IPS-11a (cell line): ENCODE results near the gene GUCA1A.

Source experiments
- H3K4me3 ChIP-seq: one replicate; pipeline ENCODE4 v1.5.1; 2013; ENCODE audit warnings: low read depth, low read length, control low read depth

Gene GUCA1A

DNA sequence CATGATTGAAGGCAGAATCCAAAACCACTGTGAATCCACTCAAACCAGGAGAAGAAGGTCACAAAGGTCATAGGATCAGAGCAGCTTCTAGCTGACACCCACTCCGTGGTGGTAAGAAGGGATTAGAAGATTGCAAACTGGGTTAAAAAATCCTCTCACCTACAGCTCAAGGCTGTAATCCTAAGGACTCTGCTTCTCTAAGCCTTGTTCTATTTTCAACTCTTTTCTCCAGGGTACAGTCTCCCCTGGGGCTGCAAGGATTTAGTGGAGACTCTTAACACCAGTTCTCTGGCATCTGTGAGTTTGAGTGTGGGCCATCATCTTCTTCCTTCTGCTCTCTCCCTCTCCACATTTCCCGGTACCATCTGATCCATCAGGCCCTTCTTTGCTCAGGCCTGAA is at the start of gene GUCA1A:
GUCA1A (plus strand) TSS at position 264 of the 400 bp plus-strand sequence. CDS start 250 bp downstream, outside the sequence.
- H3K4me3 ChIP-seq: no peak within 1 kb of the TSS

DNA sequence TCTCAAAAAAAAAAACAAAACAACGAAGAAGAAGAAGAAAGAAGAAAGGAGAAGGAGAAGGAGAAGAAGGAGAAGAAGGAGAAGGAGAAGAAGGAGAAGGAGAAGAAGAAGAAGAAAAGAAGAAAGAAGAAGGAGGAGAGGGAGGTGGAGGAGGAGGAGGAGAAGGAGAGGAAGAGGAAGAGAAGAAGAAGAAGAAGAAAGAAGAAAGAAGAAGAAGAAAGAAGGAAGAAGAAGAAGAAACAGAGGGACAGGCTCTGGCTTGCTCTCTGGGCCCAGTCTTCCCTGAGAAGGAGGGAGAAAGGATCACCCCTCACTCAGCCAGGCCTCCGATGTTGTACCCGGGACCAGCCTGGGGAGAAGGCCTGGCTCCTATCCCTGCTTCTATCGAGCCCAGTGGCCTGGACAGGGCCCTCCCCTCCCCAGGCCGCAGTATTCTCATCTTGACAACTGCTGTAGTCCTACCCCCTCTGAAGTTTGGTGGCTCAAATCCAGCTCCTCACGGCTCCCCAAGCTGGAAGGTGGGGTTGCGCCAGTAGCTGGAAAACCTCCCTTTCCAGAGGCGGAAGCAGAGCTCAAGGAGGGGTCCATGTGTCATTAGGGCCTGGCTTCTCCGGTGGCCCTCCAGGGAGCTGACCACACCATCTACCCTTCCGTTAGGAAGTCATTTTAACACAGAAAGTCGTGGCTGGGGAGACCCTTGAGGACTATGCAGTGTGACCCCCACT is 49.6 kb upstream of the GUCA1A start:
- no peak overlapping the region for H3K4me3 ChIP-seq

DNA sequence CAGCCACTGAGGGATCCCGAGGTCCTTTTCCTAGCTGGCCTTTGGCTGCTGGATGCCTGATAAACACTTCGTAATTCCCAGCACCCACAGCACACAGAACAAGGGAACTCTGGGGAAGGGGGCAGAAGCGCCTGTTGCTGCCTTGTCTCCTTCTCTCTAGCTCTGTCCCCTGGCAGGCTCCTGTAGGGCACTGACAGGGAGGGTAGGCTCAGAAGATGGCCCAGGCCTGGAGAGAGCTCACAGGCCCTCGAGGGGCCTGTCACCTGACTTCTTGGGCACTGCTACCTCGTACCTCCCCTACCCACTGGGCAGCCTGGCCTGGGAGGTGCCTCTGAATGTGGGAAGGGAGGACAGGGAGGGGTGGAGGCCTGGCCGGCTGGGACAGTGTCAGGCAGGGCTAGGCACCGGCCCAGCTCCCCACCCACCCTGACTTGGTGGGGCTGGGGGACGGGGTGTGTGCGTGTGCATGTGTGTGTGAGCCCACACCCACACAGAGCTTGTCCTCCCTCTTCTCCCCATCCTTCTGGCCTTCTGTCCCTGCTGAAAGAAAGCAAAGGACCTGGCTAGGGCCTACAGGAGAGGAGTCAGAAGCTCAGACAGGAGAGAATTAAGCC is 48.8 kb upstream of the GUCA1A start:
- no peak overlapping the region for H3K4me3 ChIP-seq

DNA sequence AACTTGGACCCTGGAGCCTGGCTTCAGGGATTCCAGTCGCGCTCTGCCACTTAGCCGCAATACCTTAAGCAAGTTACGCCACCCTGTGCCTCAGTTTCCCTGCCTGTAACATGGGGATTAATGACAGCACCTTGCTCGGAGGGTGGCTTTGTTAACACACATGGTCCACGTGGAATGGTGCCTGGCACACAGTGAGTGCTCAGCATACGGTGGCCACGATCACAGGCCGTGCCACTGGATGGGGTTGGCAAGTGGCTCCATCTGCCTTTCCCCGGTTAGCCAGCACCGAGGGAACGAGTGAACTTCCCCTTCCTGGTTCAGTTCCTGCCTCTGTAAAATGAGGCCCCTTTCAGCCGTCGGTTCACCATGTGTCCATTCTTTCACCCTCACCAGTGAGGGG is 47.9 kb upstream of the GUCA1A start:
- H3K4me3 ChIP-seq: no peak overlapping the region

DNA sequence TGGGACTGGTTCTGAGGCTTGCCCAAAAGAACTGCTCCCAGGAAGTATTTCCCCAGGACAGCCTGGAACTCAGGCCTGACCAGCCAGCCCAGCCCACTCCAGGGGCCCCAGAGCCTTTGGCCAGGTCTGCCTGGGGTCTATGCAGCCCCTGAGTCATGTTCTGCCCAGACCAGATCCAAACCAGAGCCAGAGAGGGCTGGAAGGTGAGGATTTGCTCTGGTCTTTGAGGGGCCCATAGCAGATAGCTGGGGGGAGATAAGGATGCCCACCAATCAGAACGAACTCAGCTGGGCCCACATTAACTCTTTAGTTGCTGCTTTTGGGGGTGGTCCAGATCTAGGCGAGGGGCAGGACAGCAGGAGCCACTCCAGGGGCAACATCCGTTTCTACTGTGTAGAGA is 47.5 kb upstream of the GUCA1A start:
- no peak overlapping the region for H3K4me3 ChIP-seq

DNA sequence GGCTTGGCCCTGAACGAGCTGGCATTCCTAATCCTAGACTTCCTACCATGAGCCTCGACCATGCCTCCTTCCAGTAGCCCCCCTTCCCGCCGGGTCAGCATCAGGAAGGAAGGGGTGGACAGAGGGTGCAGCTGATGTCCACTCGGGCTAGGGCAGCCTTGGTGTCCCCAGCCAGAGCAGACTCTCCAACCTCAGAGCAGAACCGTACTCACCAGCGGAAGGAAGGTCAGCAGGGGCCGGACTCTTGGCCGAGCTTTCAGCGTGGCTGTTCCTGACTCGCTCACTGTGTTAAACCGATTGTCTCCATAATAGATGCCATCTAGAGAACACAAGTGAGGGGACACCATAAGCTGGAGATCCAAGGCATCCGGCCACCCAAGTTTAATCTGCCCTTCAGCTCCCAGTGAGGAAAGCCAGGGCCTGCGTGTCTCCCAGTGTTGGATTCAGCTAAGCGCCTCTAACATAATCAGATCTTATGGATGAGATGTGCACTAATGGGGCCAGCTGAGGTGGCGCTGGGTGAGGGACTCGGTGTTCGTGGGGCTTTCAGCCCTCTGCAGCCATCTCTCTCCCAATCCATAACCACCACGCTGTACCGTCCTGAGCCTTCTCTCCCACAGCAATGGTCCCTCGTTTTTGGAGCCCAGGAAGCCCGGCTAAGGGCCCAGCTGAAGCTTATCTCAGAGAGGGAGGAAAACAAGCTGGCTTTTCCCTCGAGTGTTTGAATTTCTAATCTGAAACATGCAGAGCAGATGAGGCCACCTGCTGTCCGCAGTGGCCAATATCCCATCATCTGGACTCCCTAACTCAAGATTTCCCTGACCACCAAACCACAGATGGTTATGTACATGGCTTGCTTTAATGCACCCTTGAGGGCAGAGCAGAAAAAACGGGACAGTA is 44.5 kb upstream of the GUCA1A start:
- no peak overlapping the region for H3K4me3 ChIP-seq

DNA sequence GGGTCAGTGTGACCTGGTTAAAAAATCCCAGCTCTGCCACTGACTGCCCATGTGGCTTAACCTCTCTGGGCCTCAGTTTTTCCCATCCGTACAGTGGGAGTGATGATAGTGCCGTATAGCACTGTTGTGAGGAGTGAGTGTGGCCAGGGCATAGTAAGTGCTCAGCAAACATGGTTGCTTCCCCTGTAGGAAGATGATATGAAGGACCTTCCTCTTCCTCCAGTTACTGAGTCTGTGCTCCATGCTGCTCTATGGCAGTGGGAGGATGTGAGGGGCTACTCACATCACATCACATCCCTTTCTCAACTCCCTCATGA is 43.8 kb upstream of the GUCA1A start:
- H3K4me3 ChIP-seq: no peak overlapping the region

DNA sequence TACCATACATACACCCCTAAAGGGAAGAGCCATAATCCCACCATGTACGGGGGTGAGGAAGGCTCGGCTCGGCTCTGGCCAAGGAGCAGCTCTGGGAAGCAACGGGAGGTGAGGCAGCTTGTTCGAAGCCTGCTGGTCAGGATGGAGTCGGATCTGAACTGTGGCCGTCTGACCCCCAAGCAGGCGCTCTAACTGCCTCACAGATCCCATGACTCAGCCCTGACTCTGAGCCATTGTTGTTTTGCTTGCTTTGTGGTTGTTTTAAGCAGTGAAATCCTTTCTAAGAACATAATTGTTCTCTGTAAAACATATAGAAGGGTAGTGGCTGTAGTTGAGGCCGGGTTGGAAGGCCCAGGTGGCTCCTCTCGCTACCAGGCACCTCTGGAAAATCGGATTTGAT is 41.6 kb upstream of the GUCA1A start:
- no peak overlapping the region for H3K4me3 ChIP-seq

DNA sequence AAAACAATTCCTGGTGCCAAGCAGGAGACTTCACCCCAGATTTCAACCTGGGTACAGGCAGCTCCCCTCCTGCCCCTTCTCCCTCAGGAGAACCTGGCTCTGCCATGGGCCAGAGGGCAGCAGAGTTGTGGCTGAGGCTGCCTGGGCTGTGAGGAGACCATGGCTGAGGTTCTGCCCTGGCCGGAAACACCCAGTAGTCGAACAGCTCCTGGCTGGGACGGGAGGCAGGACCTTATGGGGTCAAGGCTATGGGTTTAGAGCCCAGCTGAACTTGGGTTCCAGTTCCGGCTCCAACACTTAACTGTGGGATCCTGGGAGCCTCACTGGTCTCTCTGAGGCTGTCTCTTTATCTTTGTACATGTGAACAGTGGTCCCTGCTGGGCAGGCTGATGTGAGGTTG is 39.2 kb upstream of the GUCA1A start:
- H3K4me3 ChIP-seq: no peak overlapping the region

DNA sequence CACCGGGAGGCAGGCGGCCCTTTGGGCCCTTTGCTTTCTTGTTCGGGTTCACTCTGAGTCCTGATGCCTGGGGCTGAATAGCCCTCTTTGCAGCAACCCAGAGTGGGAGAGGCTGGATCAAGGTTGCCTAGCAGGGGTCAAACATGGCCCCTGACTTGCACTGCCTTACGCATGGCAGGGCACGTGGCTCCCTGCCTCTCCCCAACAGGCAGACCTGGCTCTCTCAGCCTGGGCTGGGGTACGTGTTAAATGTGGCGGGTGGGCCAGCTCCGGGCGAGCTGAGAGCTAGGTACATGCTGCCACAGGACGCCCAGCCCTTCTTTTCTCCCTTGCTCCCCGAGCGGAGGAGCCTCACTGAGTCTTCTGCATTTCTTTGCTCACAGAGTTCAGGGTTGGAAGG is 38.0 kb upstream of the GUCA1A start:
- no peak overlapping the region for H3K4me3 ChIP-seq

DNA sequence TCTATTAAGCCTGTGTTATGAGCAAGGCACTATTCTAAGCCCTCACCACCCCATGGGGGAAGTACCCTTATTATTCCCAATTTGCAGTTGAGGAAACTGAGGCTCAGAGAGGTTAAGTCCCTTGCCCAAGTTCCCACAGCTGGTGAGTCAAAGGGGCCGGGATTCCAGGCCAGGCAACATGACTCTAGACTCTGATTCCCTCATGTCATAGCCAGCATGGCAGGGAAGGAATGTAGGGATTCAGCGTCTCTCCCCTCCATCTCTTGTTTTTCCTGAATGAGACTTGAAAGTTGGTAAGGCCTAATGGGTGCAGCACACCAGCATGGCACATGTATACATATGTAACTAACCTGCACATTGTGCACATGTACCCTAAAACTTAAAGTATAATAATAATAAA is 37.4 kb upstream of the GUCA1A start:
- H3K4me3 ChIP-seq: no peak overlapping the region

DNA sequence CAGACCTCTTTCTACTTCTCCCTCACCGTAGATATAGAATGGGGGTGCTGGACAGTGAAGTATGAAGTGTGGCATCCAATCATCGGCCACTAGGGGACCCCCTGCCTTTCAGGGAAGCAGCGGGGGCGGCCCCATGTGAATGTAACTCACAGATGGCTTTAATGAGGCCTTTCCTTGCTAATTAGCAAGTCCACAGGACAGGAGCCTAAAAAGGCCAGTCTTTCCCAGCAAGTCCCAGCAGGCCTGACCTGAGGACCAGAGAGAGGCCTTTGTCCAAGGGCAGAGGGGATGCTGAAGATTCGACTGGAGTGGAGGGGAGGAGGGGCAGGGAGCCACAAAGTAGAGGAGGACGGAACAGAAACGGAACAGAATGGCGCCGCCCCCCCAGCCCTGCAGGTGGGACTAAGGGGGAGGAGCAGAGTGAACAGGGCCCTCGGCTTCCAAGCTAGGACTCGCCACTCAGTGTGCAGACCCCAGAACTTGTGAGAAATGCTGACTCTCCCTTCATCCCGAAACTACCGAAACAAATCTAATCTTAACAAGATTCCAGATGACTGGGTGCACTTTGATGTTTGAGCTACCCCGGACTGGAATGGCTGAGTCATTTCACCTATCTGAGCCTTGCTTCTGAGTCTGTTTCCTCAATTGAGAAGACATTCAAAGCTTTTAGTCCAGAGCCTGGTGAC is 36.5 kb upstream of the GUCA1A start:
- no peak overlapping the region for H3K4me3 ChIP-seq

DNA sequence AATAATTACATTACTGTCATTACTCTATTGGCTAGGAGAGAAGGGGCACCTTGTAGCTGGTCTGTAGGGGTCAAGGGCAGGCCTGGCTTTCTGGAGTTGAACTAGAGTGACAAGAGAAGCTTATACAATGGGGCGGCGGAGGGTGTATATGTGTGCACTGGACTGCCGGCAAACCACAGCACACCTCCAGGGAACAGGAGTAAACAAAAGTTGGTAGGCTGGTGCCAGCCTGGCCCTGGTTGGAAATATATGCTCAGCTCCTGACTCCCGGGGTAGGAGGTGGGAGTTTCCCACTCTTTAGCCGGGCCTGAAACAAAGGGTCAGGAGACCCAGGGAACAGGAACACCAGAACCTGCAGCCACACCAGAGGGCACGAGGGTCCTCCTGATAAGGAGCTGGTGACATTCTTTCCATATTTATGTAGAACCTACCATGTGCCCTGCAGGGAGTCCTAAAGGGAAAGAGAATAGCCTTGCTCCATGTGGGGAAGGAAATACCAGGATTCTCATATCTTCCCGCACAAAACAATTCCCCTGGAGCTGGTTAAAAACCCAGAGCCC is 35.9 kb upstream of the GUCA1A start:
- H3K4me3 ChIP-seq: no peak overlapping the region

DNA sequence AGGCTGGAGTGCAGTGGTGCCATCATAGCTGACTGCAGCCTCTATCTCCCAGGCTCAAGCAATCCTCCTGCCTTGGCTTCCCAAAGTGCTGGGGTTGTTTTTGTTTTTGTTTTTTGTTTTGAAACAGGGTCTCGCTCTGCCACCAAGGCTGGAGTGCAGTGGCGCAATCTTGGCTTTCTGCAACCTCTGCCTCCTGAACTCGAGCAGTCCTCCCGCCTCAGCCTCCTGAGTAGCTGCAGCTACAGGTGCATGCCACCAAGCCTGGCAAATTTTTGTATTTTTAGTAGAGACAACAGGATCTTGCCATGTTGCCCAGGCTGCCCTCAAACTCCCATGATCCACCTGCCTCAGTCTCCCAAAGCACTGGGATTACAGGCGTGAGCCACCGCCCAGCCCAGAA is 35.0 kb upstream of the GUCA1A start:
- H3K4me3 ChIP-seq: no peak overlapping the region

DNA sequence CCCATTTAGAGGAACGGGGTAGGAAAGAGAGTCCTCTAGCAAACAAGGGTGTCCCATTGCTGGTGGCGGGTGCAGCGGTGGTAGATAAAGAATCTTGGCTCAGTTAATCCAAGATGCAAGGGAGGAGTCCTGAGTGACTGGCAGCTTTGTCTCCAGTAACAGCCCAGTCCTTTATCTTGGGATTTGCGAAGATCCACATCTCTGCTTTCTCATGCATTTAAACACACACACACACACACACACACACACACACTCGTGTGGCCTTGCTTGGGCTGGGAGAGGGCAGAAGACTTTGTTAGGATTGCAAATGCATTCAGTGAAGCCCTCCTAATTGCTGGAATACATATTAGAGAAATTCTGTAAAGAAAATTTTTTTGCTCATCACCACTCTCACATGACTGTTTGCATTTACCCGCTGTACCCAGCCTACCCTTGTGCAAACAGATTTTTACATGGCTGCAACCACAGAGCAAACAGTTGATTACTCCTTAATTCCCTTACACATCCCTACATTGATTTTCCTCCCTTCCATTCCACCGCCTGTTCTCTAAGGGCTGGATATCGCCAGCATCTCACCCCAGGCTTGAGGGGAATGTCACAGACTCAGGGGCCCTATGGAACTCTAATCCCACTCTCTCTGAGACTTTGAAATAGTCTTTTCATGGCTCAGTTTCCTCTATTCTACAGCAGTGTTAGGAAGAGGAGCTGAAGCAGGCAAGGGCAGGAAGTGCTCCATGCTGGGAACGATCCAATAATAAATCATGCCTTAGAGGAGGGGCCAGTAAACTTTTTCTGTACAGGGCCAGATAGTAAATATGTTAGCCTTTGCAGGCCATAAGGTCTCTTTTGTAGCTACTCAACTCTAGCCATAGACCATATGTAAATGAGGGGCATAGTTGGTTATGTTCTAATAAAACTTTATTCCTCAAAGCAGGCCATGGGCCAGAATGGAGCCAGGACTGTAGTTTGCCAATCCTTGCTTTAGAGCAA is 34.2 kb upstream of the GUCA1A start:
- no peak overlapping the region for H3K4me3 ChIP-seq

DNA sequence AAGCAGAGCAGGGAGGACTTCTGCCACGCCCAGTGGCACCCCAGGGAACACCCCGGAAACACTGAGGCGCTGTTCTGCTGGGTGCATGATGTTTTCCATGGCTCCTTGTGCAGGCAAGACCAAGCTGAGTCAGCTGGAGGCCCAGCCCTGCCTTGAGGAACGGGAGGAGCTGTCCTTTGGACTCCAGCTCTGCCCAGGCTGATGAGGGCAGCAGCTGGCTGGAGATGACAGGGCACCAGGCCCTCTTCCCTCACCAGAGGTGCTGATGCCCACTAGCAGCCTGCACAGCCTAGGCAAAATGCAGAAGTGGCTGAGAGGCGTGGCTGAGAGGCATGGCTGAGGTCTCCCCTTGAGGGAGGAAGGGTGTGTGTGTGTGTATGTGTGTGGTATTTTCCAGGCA is 33.1 kb upstream of the GUCA1A start:
- H3K4me3 ChIP-seq: no peak overlapping the region

DNA sequence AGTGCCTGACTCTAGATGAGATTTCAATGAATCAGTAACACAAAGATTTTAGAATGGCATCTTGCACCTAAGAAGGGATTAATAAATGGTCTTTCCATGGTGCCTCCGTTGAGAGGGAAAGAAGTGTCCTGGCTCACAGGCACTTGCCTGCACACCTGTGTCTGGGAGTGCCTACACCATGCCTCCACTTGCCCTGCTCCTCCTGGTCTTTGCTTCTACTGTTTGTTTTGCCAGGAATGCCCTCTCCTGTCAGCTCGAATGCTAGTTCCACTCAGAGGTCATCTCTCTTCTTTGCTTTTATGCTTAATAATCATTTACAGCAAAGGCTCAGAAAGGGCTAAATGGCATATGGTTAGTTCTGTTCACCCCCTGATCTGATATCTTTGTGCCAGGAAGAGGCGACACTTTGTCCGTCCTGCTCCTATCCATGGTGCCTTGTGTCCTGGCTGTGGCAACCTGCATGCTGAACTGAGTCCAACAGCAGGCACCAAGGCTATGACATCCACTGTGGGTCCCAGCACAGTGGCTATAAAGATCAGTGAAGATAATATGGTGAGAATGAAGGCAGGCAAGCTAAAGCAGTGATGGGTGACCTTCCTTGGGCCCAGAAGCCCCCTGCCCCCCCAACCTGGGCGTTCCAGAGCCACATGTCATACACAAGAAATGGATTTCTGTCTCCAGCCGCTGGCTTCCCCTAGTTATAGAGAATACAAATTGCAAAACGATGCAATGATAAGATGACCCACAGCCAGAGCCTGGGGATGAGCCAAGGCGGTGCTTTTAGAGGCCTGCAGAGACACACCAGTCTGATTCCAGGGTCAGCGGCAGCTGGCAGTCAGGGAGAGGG is 32.2 kb upstream of the GUCA1A start:
- peak overlapping the region; percentile 91 for H3K4me3 ChIP-seq

DNA sequence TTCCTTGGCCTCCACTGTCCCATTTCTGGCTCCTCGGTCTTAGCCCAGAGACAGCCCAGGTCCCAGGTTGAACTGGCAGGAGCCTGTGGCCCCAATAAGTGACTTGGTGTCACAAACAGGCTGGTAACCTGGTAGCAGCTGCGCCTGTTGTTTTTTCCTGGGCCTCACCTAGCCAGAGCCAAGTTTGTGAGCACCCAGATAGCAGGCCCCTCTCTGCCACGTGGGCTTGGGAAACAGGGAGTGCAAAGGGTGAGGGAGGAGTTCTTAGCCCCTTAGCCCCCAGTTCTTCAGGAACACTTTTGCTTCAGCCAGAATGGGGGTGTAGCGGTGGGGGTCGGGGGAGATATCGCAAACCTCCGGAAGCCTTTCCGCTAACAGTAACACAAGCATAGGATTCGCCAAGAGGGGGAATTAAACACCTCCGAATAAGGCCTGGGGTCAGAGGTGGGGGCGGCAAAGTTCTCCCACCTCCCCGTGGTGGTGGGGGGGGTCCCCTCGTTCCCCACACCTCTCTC is 31.5 kb upstream of the GUCA1A start:
- H3K4me3 ChIP-seq: peak overlapping the region; percentile 91
